GM19438 (cell line): ENCODE data around the gene NR2E3.

Experiments used
- ATAC-seq: cut with Tn5 transposase; IDR thresholded peaks from one replicate; pipeline ENCODE4 v1.9.1; 2021; ENCODE audit warnings: low read depth; ENCODE audit not compliant: unreplicated experiment

Gene NR2E3

GRCh38 chr15:71790081-71790480 is 20.3 kb upstream of the NR2E3 start:
- ATAC-seq: no peak

- ATAC-seq: no peak
These were observed 18.4 kb upstream of the NR2E3 start for GRCh38 chr15:71791975-71792374.

- ATAC-seq: no peak
These were observed 17.8 kb upstream of the NR2E3 start for GRCh38 chr15:71792521-71792920.

GRCh38 chr15:71798641-71799040 is 11.7 kb upstream of the NR2E3 start:
- no peak for ATAC-seq

- no peak for ATAC-seq
These were observed 10.2 kb upstream of the NR2E3 start for GRCh38 chr15:71800190-71800589.

GRCh38 chr15:71800835-71801745 is 9.3 kb upstream of the NR2E3 start:
- no peak for ATAC-seq

GRCh38 chr15:71801935-71802655 is 8.3 kb upstream of the NR2E3 start:
- ATAC-seq: no peak

GRCh38 chr15:71802770-71803169 is 7.6 kb upstream of the NR2E3 start:
- no peak for ATAC-seq

GRCh38 chr15:71804226-71804625 is 6.1 kb upstream of the NR2E3 start:
- peak; percentile 69 for ATAC-seq

- ATAC-seq: peak; percentile 71
These were observed 5.5 kb upstream of the NR2E3 start for GRCh38 chr15:71804695-71805470.

- ATAC-seq: no peak
These were observed 3.9 kb upstream of the NR2E3 start for GRCh38 chr15:71806452-71806931.

- ATAC-seq: no peak
These were observed 3.2 kb upstream of the NR2E3 start for GRCh38 chr15:71807125-71807629.

- no peak for ATAC-seq
These were observed 2.7 kb upstream of the NR2E3 start for GRCh38 chr15:71807691-71808091.

GRCh38 chr15:71808311-71809020 is 1.9 kb upstream of the NR2E3 start:
- ATAC-seq: no peak

- ATAC-seq: no peak
These were observed 1.0 kb upstream of the NR2E3 start for GRCh38 chr15:71809346-71809745.

GRCh38 chr15:71811036-71811736 is 832 bp downstream of the NR2E3 start:
- no peak for ATAC-seq

- no peak for ATAC-seq
These were observed 1.7 kb downstream of the NR2E3 start for GRCh38 chr15:71811752-71812735.
